Ectodermal cell (in vitro differentiated cells): ENCODE results near the gene GPR142.

Experiments used
- H3K27ac ChIP-seq: 2 replicates; pipeline ENCODE4 v1.7.0; 2013; ENCODE audit warnings: mild to moderate bottlenecking, low read depth, low read length; ENCODE audit not compliant: insufficient read depth, poor library complexity, severe bottlenecking
- H3K27me3 ChIP-seq: 2 replicates; pipeline ENCODE4 v1.7.0; 2013; ENCODE audit warnings: mild to moderate bottlenecking, low read length; ENCODE audit not compliant: insufficient read depth, control insufficient read depth, poor library complexity, severe bottlenecking
- H3K36me3 ChIP-seq: one replicate; pipeline ENCODE4 v1.7.0; 2013; ENCODE audit warnings: low read length; ENCODE audit not compliant: control insufficient read depth, insufficient read depth
- H3K4me1 ChIP-seq: one replicate; pipeline ENCODE4 v1.7.0; 2013; ENCODE audit warnings: low read length; ENCODE audit not compliant: control insufficient read depth, insufficient read depth
- H3K4me3 ChIP-seq: 2 replicates; pipeline ENCODE4 v1.7.0; 2013; ENCODE audit warnings: low read depth, low read length, control low read depth; ENCODE audit not compliant: insufficient read depth
- H3K9me3 ChIP-seq: 2 replicates; pipeline ENCODE4 v1.7.0; 2013; ENCODE audit warnings: mild to moderate bottlenecking, low read length, moderate library complexity; ENCODE audit not compliant: control insufficient read depth
- WGBS, 2 experiments: methylation state at CpG; one replicate each; pipeline ENCODE4 v1.1.7; 2013; ENCODE audit warnings: missing lambda C conversion rate in 2 of 2; 5-methylcytosine and 5-hydroxymethylcytosine counted together

The GPR142 gene

DNA sequence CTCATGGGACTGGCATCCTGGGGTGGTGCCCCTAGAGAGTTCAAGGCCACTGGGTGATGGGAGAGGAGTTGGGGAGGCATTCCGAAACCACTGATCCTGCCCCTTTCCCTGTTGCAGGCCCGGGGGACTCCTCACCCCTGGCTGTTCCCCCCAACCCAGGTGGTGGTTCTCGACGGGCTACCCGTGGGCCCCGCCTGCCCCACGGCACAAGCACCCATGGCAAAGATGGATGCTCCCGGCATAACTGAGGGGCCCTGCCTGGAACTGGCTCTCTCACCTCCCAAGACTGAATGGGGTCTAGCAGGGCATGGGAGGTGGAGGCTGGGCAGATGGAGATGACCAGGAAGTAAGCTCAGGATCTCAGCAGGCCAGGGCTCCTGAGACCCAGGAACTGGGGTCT, 12.2 kb upstream of the GPR142 start:
- whole genome bisulfite sequencing, 2 experiments, result 81 to 83% methylated on average over 8 of the region's 8 CpGs
- H3K27me3 ChIP-seq, result peaks cover 86% of the 10 kb centered on the region
- no peak overlapping the region for H3K27ac ChIP-seq
- H3K4me1 ChIP-seq, result peaks cover 12% of the 10 kb centered on the region
- H3K36me3 ChIP-seq, result no peaks in the 10 kb centered on the region
- H3K4me3 ChIP-seq, result no peak overlapping the region
- H3K9me3 ChIP-seq, result no peaks in the 10 kb centered on the region

GRCh38 chr17:74356646-74357465, 10.4 kb upstream of the GPR142 start:
- Histone ChIP-seq H3K36me3 (no peaks in the 10 kb centered on the region), H3K9me3 (no peaks in the 10 kb centered on the region), H3K4me1 (peaks cover 25% of the 10 kb centered on the region), H3K4me3 (peak overlapping the region; percentile 18), H3K27ac (no peak overlapping the region), H3K27me3 (peaks cover 69% of the 10 kb centered on the region)
- WGBS, 2 experiments, result 8% methylated on average over 105 of the region's 105 CpGs

GRCh38 chr17:74357466-74357809, 9.9 kb upstream of the GPR142 start:
- H3K27me3 ChIP-seq, result peaks cover 63% of the 10 kb centered on the region
- no peaks in the 10 kb centered on the region for H3K9me3 ChIP-seq
- H3K27ac ChIP-seq, result no peak overlapping the region
- WGBS, 2 experiments, result 43 to 45% methylated on average over 32 of the region's 32 CpGs
- peak overlapping the region; percentile 18 for H3K4me3 ChIP-seq
- H3K4me1 ChIP-seq, result peaks cover 28% of the 10 kb centered on the region
- H3K36me3 ChIP-seq, result no peaks in the 10 kb centered on the region

DNA sequence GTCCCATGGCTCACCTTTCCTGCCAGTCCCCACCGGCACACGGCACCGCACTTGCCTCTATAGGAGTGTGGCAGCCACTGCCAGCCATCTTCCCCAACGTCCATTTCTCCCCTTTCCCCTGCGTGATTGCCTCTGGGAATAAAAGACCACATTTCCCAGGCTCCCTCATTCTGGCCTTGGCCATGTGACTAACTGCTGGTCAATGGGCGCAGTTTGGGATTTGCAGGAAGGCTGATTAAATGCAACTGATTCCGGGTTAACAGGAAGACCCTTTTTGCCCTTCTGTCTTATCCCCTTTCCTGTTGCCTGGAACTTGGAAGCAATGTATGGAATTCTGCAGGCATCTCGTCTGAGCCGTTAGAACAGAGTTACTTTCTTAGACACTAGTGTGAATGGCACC, 8.6 kb upstream of the GPR142 start:
- Histone ChIP-seq H3K27ac (no peak overlapping the region), H3K4me3 (no peak overlapping the region), H3K27me3 (peaks cover 51% of the 10 kb centered on the region), H3K4me1 (peaks cover 37% of the 10 kb centered on the region), H3K9me3 (no peaks in the 10 kb centered on the region), H3K36me3 (no peaks in the 10 kb centered on the region)
- WGBS, 2 experiments, result 87 to 90% methylated on average over 9 of the region's 9 CpGs

GRCh38 chr17:74359916-74360315, 7.4 kb upstream of the GPR142 start:
- H3K36me3 ChIP-seq, result no peaks in the 10 kb centered on the region
- H3K9me3 ChIP-seq, result no peaks in the 10 kb centered on the region
- H3K27me3 ChIP-seq, result peaks cover 39% of the 10 kb centered on the region
- no peak overlapping the region for H3K4me3 ChIP-seq
- H3K4me1 ChIP-seq, result peaks cover 37% of the 10 kb centered on the region
- WGBS, 2 experiments, result 97% methylated on average over 22 of the region's 22 CpGs
- no peak overlapping the region for H3K27ac ChIP-seq

DNA sequence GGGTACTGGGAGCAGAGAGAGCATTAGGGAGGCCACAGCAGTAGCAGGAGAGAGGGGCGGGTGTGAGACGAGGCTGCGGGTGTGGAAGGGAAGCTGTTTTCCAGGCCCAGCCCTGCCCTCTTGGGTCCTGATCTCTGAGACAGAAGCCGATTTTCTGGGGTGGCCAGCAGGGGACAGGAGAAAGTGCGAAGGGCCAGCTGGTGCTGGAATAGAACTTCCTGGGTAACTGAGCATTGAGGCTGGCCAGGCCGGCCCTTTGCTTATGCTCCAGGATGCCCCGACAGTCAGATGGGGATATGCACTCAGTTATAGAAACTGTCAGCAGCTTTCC, 6.4 kb upstream of the GPR142 start:
- H3K27me3 ChIP-seq, result peaks cover 29% of the 10 kb centered on the region
- no peaks in the 10 kb centered on the region for H3K9me3 ChIP-seq
- WGBS, 2 experiments, result 63 to 64% methylated on average over 7 of the region's 7 CpGs
- H3K27ac ChIP-seq, result peak overlapping the region; percentile 88
- peak overlapping the region; percentile 36 for H3K4me3 ChIP-seq
- H3K4me1 ChIP-seq, result peaks cover 37% of the 10 kb centered on the region
- no peaks in the 10 kb centered on the region for H3K36me3 ChIP-seq

DNA sequence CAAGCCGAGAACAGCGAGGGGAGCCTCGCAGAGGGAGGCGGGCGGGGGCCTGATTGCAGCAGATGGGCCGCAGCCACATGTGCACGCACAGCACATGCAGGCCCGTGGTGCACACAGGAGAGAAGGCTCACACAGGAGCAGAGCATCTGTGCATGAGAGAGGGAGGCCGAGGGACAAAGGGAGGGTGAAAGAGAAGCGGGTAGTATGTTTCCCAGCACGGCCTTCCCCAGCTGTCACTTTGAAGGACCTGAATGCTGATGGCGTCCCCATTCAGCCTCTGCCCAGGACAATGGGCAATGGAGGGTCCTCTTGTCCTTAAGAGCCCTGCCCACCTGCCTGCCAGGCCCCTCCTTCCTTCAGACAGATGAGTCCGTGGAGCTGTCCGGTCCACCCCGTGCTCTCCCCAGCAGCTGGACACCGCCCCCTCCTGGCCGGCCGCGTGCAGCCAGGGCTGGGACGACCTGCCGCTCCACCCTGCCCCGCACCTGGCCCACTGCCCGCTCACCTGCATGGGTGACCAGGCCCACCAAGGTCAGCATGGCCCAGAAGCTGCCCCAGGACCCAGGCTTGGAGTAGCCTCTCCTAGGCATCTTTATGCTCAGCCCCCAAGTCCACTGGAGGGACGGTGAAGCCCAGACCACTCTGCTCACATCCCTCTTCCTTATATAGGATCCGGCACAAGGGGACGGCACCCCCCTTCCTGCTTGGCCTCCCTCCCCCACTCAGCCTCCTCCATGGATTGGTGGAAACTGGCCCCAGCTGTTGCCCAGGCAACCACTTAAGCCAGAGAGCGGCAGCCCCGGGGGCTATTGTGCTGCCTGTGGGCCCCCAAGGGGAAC, 5.9 kb upstream of the GPR142 start, which contains the start of gene BTBD17:
Gene BTBD17, minus strand, starts transcription at position 639 of the 839 bp plus-strand sequence. Its CDS starts 49 bp downstream, at position 590.
- Histone ChIP-seq H3K9me3 (no peaks in the 10 kb centered on the region), H3K27ac (peak within 1 kb of the TSS; percentile 88), H3K27me3 (peaks cover 23% of the 10 kb centered on the region), H3K4me3 (peak within 1 kb of the TSS; percentile 36), H3K4me1 (peaks cover 37% of the 10 kb centered on the region), H3K36me3 (no peaks in the 10 kb centered on the region)
- WGBS, 2 experiments, result 25 to 26% methylated on average over 28 of the region's 28 CpGs

GRCh38 chr17:74362069-74362405, 5.3 kb upstream of the GPR142 start:
- Histone ChIP-seq H3K27me3 (peaks cover 17% of the 10 kb centered on the region), H3K36me3 (no peaks in the 10 kb centered on the region), H3K27ac (peak overlapping the region; percentile 88), H3K4me1 (peaks cover 37% of the 10 kb centered on the region), H3K9me3 (no peaks in the 10 kb centered on the region), H3K4me3 (peak overlapping the region; percentile 36)
- 12% methylated on average over 9 of the region's 9 CpGs for WGBS, 2 experiments

DNA sequence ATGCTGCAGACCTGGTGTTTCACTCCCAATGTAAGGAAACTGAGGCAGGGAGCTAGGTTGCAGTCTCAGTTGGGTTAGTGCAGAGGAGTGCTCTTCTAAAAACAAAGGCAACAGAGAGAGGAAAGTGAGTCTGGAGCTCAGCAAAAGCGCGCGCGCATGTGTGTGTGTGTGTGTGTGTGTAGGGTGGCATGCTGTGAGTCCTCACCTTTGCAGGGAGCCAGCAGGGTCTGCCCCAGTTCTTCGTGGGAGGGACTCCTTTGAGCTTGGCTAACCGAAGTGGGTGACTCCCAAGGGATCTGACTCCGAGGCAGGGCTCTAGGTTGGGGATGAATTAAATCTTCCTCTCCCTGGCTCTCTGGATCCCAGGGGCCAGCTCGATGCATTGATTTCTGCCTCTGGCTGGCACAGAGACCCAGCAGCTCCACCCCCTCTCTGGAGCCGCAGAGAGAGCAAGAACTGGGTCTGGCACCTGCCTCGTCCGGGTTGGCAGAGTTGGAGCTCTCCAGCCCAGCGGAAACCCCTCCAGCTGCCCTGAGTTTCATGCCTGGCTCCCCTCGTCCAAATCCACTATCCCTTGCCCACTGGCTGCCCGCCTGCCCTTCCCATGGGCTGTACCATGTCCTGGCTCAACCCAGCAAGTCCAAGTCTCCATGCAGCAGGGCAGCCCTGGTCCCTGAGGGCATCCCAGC, 4.4 kb upstream of the GPR142 start:
- Histone ChIP-seq H3K4me3 (no peak overlapping the region), H3K4me1 (peaks cover 32% of the 10 kb centered on the region), H3K27me3 (peaks cover 8% of the 10 kb centered on the region), H3K36me3 (no peaks in the 10 kb centered on the region), H3K9me3 (no peaks in the 10 kb centered on the region), H3K27ac (no peak overlapping the region)
- WGBS, 2 experiments, result 82 to 84% methylated on average over 14 of the region's 14 CpGs
